HG03060 (cell line): Measurements from ENCODE around the gene GBP2.

Experiments used
- ATAC-seq: cut with Tn5 transposase; IDR thresholded peaks from one replicate; pipeline ENCODE4 v1.9.1; 2021; ENCODE audit warnings: low read depth, moderate number of reproducible peaks; ENCODE audit not compliant: unreplicated experiment

Gene GBP2

GRCh38 chr1:89068291-89068690 is 57.6 kb downstream of the GBP2 start:
- ATAC-seq: no peak

- no peak for ATAC-seq
Measured at GRCh38 chr1:89065079-89065868, 60.6 kb downstream of the GBP2 start, which contains the start of gene GBP1. TSS of gene GBP1 (minus strand) at chr1:89065208. CDS start at chr1:89063234, 1,974 bp downstream.

- ATAC-seq: no peak
Measured at GRCh38 chr1:89064632-89065031, 61.3 kb downstream of the GBP2 start.

- ATAC-seq: no peak
Measured at GRCh38 chr1:89063094-89063493, 62.8 kb downstream of the GBP2 start.

GRCh38 chr1:89060091-89060490 is 65.8 kb downstream of the GBP2 start:
- ATAC-seq: no peak
